ENCODE results near the gene ATXN3L.

GRCh38 chrX:13290891-13291614 lies 28.8 kb downstream of the ATXN3L start:
- TF ChIP-seq POLR2A (IDR thresholded peaks at IDR 0.05) (no peak), CTCF (IDR thresholded peaks at IDR 0.05 in 4 of 5, conservative IDR thresholded peaks at IDR 0.05 in 1 of 5) (no peak)

Data from gastrocnemius medialis (tissue), 4 donors.